ENCODE results near the gene ALG6.
"Not testable (repeated sequence)": the region's sequence is repeated elsewhere in the genome, so short reads cannot be mapped to it uniquely, and the experiment has no call there.

The ALG6 gene

DNA sequence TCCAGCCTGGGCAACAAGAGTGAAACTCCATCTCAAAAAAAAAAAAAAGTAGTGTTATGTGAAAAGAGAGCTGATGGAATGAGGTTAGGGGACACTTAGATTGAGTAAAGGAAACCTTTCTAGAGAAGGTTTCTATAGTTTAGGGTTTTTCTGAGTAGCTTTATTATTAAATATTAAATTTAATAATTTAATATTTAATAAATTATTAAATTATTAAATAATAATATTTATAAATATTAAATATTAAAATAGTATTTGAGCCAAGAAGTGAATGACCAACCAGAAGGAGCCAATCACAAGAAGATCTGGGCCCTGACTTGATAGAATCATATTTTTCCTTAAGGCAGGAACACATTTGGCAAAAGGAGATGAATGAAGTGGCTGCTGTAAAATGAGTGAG lies 50.7 kb downstream of the ALG6 start:
- no peak for DNase-seq

DNA sequence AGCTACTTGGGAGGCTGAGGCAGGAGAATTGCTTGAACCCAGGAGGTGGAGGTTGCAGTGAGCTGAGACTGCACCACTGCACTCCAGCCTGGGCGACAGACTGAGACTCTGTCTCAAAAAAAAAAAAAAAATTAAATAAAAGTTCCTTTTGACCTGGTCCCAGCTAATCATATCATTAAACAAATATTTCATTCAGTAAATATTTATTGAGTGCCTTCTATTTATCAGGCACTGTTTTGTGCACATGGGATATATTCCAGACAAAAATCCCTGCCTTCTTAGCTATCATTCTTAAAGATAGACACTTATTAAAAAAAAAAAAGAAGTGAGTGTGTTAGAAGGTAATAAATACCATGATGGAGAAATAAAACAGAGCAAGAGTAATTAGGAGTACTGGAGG lies 53.3 kb downstream of the ALG6 start:
- DNase-seq = not testable (repeated sequence)

DNA sequence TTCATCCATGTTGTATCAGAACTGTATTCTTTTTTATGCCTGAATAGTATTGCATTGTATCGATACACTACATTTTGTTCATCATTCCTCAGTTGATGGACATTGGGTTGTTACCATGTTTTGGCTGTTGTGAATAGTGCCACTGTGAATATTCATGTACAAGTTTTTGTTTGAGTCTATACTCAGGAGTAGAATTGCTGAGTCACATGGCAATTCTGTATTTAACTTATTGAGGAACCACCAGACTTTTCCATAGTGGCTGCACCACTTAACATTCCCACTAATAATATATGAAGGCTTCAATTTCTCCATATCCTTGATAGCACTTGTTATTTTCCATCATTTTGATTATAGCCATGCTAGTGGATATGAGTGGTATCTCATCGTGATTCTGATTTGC lies 56.2 kb downstream of the ALG6 start:
- DNase-seq = no peak

DNA sequence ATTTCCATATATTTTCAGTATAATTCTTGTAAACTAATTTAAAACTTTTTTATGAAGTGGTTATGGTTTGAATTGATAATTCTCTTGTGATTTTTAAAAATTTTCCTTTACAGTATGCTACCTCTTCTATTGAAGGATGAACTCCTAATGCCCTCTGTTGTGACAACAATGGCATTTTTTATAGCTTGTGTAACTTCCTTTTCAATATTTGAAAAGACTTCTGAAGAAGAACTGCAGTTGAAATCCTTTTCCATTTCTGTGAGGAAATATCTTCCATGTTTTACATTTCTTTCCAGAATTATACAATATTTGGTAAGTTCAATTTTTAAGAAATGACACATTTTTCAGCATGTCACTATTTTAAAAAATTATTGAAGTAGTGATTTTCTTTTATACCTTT lies 61.4 kb downstream of the ALG6 start:
- no peak for DNase-seq

DNA sequence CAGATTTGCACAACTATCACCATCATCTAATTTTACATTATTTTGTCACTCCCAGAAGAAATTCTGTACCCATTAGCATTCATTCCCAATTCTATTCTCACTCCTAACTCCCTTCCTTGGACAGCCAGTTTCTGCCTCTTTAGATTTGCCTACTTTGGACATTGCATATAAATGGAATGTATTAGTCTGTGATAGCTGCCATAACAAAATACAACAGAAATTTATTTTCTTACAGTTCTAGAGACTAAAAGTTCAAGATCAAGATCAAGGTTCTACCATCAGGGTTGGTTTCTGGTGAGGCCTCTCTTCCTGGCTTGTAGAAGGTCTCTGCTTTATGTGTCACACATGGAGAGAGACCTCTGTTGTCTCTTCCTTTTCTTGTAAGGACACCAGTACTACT lies 61.9 kb downstream of the ALG6 start:
- no peak for DNase-seq

DNA sequence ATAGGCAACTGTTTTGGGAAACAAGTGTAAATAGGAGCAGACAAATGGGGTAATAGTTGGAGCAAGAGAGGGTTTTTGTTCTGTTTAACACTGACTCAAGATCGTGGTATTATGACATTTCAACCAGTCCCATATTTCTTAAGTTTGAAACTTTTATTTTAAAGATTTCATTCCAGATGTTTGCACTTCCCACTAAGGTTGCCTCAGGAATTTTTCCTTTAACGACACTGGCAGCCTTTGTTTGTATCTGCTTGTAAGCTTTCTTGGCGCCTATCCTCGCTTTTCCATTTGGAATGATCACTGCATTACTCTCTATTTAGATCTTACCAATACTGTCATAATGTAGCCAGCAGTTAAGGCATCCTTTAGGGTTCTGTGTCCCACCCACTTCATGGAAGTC lies 67.7 kb downstream of the ALG6 start:
- no peak for DNase-seq

DNA sequence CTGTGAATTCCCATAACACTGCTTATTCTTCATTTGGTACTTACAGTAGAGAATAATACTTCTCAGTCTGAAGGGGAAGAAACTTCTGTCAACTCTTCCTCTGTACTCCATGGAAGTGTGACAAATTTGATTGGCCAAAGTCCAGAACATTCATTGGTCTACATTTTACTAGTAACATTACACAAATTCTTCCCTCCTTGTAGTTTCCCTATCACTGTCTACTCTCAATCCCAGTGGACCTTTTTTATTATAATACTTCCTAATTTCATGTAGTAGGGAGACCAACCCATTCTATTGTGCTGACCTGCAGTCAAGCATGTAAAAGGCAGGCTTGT lies 74.7 kb downstream of the ALG6 start:
- DNase-seq = no peak

DNA sequence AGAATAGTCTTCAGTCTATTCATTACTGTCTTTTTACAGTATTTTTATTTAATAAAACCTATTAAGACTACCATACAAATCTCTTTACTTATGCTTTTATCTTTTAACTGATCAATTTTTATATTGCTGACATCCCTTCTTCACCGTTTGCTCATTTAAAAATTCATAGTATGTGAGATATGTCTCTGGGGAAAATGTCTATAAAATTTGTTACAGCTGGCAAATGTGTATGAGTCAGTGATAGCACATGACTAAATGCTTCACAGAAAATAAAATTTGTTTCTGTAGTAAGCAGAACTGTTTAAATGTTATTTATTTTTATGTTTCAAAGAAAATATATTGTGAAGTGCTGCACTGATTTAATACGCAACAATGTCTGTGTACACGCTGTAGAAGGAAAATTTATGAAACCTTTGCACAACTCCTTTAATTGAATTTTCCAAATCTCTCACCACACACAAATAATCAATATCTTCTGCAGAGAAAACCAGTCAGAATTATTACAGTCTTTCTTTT lies 81.4 kb downstream of the ALG6 start:
- DNase-seq = no peak

DNA sequence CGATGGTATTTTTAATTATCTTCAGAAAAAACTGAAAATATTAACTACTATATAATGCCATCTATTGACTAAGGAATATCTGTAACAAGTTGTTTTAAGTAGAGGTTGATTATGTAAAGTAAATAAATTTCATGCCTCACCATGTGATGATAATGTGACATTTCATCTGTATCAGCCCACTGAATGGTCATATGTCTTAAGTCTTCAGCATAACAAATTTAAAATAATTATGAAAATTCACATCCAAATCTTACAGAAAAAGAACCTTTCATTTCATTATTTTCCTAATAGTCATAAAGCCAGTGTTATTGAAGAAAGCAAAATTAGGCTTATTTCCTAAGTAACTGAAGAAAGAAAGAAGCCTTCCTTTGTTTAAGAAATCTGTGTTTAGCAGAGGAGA lies 83.0 kb downstream of the ALG6 start:
- no peak for DNase-seq

DNA sequence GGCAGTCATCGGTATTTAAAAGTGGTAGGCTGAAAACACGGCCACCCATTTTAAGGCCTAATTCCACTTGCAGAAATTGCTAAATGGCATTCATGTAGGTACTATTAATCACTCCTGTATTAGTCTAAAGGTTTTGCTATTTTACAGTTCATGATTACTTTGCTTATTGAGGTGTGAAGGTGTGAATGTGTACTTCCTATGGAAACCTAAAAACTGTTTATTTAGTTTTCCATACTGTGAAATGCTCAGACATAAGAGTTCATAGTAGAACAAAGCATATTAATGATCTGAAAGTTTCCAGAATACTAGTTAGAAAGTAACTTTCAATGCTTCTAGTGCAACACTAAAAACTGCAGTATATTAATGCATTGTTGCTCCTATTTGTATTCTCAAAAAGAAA lies 85.8 kb downstream of the ALG6 start:
- no peak for DNase-seq

DNA sequence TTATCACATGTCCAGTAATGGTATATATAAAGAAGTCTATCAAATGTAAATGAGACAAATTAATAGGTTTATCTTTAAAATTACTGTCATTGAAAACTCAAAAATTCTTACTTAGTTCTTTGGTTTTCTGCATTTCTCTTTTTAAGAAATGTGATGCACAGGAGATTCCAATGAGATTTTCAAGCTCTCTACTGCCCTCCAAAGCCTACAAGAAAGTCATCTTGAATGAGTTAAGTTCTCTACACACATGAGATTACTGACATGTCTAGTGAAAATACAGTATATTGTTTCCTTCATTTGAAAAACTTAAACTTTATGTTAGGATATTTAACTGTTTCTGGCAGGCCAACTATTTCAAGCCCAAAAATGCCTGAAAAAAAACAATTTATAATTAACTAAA lies 86.8 kb downstream of the ALG6 start:
- no peak for DNase-seq

DNA sequence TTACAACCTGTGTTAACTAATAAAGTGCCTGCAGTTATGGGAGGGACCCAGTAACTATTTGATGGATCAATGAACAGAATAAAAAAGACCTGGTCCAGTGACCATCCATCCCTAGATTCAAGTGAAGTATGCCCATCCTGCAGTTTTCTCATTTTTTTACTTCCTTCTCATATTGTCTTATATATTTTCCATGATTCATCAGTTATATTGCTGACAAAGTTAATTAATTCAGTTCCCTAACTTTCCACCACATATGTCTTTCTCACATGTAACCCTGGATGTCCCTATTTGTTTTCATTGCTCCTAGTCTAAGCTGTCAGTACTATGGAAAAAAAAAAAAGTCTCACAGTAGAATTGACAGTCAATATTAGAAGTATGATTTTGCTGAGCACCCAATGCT lies 91.3 kb downstream of the ALG6 start:
- DNase-seq = no peak

DNA sequence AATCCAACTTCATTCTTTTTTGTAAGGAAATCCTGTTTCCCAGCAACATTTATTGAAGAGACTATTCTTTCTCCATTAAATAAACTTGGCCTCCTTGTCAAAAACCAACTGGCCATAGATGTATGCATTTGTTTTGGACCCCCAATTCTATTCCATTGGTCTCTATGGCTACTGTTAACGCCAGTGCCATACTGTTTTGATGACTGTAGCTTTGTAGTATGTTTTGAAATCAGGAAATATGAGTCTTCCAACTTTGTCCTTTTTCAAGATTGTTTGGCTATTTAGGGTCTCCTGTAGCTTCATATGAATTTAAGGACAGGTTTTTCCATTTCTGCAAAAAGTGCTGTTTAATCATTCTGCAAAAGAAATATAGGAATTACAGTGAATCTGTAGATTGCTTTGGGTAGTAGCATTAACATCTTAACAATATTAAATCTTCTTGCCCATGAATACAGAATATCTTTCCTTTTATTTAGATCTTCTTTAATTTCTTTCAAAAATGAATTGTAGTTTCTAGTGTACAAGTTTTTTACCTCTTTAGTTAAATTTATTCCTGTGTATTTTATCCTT lies 94.3 kb downstream of the ALG6 start:
- DNase-seq = no peak

DNA sequence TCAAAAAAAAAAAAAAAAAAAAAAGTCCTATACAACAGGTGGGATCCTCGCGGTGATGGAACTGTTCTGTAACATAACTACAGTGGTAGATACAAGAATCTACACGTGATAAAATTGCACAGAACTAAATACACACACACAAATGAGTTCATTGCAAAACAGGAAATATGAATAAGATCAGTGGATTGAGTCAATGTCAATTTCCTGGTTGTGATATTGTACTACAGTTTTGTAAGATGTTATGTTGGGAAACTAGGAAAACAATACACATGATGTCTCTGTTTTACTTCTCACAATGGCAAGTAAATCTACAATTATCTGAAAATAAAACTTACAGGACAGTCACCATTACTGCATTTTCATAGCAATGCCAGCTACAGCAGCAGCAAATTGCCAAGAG lies 95.8 kb downstream of the ALG6 start:
- no peak for DNase-seq

DNA sequence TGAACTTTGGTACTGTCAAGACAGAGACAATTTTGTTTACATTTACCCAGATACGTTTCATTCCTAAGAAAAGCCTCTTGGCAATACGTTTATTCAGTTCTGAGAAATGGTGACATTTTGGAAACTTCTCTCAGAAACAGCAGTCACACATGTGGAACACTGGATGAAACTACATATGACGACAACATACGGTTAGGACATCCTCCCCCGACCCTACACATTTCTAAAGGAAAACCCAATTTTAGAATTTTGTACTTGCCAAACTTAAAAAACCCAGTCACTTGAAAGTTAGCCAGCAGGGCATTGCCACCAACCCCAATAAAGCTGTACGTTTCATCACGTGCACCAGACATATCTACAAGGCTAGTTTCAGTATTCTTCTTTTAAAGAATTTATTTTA lies 98.8 kb downstream of the ALG6 start:
- DNase-seq = no peak

DNA sequence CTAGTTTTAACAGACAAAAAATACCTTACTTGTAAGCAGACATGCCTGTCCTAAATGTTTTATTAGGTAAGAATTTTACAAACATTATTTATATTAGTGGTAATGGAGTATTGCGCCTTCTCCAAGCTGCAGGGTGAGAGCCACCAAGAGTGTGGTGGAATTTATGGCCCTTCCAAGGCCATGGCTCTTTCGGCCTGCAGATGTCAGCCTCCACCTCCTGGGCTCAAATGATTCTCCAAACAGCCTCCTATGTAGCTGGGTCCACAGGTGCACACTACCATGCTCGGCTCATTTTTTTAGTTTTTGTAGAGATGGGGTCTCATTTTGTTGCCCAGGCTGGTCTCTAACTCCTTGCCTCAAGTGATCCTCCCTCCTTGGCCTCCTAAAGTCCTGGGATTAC lies 99.3 kb downstream of the ALG6 start:
- no peak for DNase-seq

DNA sequence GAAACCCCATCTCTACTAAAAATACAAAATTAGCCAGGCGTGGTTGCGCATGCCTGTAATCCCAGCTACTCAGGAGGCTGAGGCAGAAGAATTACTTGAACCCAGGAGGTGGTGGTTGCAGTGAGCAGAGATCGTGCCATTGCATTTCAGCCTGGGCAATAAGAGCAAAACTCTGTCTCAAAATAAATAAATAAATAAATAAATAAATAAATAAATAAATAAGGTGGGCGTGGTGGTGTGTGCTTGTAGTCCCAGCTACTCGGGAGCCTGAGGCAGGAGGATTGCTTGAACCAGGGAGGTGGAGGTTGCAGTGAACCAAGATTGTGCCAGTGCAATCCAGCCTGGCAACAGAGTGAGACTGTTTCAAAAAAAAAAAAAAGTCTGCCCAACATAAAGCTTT lies 101.3 kb downstream of the ALG6 start:
- DNase-seq = not testable (repeated sequence)

DNA sequence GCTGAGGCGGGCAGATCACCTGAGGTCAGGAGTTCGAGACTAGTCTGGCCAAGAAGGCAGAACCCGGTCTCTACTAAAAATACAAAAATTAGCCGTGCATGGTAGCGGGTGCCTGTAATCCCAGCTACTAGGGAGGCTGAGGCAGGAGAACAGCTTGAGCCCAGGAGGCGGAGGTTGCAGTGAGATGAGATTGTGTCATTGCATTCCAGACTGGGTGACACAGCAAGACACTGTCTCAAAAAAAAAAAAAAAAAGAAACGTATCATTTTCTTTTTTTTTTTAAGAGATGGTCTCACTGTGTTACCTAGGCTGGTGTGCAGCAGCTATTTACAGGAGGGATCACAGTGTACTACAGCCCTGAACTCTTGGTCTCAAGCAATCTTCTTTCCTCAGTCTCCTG lies 108.3 kb downstream of the ALG6 start:
- DNase-seq = no peak

DNA sequence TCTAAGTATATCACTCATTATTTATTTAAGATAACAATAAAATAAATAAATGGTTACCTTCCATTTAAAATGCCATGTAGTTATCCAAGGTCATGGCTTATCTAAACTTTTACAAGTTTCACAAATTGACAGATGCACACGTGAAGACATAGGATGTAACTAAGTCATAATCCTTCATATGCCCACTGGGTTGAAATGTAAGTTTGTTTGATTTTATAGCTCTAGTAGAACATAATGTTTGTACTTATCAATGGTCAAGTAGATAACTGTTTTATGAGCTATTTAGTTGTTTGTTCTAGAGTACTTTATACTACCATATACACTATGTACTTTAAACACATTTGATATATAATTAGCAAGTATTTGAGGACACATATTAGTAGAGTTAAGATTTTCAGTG lies 112.6 kb downstream of the ALG6 start:
- DNase-seq = no peak

DNA sequence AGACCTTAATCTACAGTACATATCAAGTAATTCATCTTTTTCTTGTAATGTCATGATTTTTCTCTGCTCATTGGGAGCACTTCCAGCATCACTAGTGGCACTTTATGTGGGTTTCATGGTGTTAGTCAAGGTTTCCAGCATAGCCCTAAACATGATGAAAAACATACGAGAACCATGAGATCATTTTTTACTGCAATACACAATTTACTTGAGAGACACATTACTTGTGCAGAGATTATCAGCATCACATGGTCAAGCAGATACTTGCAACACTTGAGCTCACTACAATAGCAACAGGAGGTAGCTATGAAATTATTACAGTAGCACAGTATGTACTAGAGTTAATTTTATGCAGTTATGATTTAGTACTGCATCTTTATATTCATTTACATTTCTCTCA lies 119.2 kb downstream of the ALG6 start:
- DNase-seq = no peak

DNA sequence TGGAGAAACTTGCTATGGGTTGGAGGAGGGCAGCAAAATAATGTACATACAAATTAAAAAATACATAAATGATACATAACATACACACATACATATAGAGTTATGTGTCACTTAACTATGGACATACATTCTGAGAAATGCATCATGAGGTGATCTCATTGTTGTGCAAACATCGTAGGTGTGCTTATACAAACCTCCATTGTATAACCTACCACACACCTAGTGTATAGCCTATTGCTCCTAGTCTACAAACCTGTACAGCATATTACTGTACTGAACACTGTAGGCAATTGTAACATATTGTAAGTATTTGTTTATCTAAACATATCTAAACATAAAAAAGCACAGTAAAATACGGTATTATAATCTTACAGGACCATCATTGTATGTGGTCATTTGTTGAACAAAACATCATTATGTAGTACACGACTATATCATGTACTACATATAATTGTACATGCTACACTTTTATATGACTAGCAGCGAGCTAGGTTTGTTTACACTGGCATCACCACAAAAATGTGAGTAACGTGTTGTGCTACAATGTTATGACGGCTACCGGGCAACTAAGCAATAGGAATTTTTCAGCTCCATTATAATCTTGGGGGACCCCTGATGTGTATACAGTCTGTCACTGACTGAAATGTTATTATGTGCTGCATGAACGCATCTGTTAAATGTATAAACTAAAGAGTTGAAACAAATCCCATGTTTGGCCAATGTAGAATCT lies 120.1 kb downstream of the ALG6 start:
- DNase-seq = no peak
